Adrenal gland (tissue), 12 donors: ENCODE data around the gene ARIH1. TPM values are rescaled to one million over a fixed set of nuclear protein-coding genes. Genes with fewer than 3 reads are reported as not detected.
A peak's percentile ranks its signal among the peaks of the same experiment; 100 is the strongest.
"Not testable (repeated sequence)": the region's sequence is repeated elsewhere in the genome, so short reads cannot be mapped to it uniquely, and the experiment has no call there.

Source experiments
- DNase-seq, 7 donors: peaks; one replicate each; pipeline ENCODE4 v3.0.0-alpha.2; 2019 to 2020
- H3K27ac ChIP-seq, 5 donors: fragments of 200-600 bp; sonication (generic) in 4 of 5; 1 replicate in 3 of 5; 2 replicates in 2 of 5; pipeline versions ENCODE4 v1.5.1 to v1.8.0; 2016 to 2020; ENCODE audit warnings: mild to moderate bottlenecking in 1 of 5
- H3K27me3 ChIP-seq: fragments of 200-600 bp; 2 replicates; pipeline ENCODE4 v1.8.0; 2021
- H3K36me3 ChIP-seq, 2 donors: fragments of 200-600 bp; replicated peaks in 1 of 2; 1 replicate in 1 of 2; 2 replicates in 1 of 2; pipeline versions ENCODE4 v1.5.1 to v1.8.0; 2018 to 2022
- H3K4me1 ChIP-seq, 2 donors: fragments of 200-600 bp; replicated peaks in 1 of 2; 1 replicate in 1 of 2; 2 replicates in 1 of 2; pipeline versions ENCODE4 v1.5.1 to v1.8.0; 2018 to 2021
- H3K4me3 ChIP-seq, 4 donors: fragments of 200-600 bp; sonication (generic) in 3 of 4; one replicate each; pipeline ENCODE4 v1.5.1; 2016 to 2018
- H3K9me3 ChIP-seq, 3 donors: fragments of 200-600 bp; sonication (generic) in 1 of 3; replicated peaks in 1 of 3; 1 replicate in 2 of 3; 2 replicates in 1 of 3; pipeline versions ENCODE4 v1.5.1 to v1.8.0; 2016 to 2021
- CTCF ChIP-seq, 6 experiments: fragments of 450-650 bp in 4 of 6; fragments of 200-600 bp in 2 of 6; sonication (generic) in 1 of 6; IDR thresholded peaks; 1 replicate in 5 of 6; 2 replicates in 1 of 6; pipeline versions ENCODE4 v1.5.1 to v1.8.0; 2016 to 2021; ENCODE audit warnings: antibody characterized with exemption in 6 of 6, mild to moderate bottlenecking in 2 of 6, moderate library complexity in 1 of 6
- POLR2A ChIP-seq, 2 donors: fragments of 450-650 bp; IDR thresholded peaks; one replicate each; pipeline ENCODE4 v1.6.1; 2017; ENCODE audit warnings: antibody characterized with exemption in 2 of 2, mild to moderate bottlenecking in 2 of 2, moderate library complexity in 1 of 2
- WGBS, 4 donors: extraction: QIAGEN DNeasy Blood & Tissue Kit in 2 of 4; methylation state at CpG; one replicate each; pipeline versions ENCODE4 v1.1.5 to v1.1.7; 2013 to 2017; 5-methylcytosine and 5-hydroxymethylcytosine counted together
- intact Hi-C, 2 donors: fragments of 100-400 bp; cut with DNase I; formaldehyde crosslinking; loops; one replicate each; pipeline versions ENCODE4 v1.14.1 to v1.15.0; 2022 to 2023
- polyA plus RNA-seq, 3 donors: library from polyadenylated mRNA; stranded (reverse); fragments of 200-250 nt in 2 of 3; fragments of 350-450 nt in 1 of 3; fragmentation: Illumina TruSeq in 1 of 3; extraction: RNeasy Lipid Tissue Mini Kit (QIAGEN cat#74804) in 1 of 3; gene quantifications; one replicate each; pipeline ENCODE4 v1.2.3, GENCODE V29; 2013 to 2014
- total RNA-seq, 9 donors: library from RNA; depleted of rRNA in 4 of 9; stranded (reverse); fragments of >200 nt in 4 of 9; fragments of 120-200 nt in 1 of 9; fragmentation: NEBNext Ultra II Directional in 1 of 9; extraction: Animal tissue kit (Norgen Biotek cat#: 25700) in 1 of 9; gene quantifications; one replicate each; pipeline versions ENCODE4 v1.1.0 to v1.2.4, GENCODE V29; 2013 to 2023
- donor health status: healthy with polysubstance abuse.
- donor health status: Bipolar disorder and iron deficiency.
- donor health status: DM: yes; HTN: yes; CAD: no.
- donor health status: DM: no; HTN: no; CAD: no.
- donor health status: DM: no; HTN: no; CAD: no.
- donor health status: DM: yes; HTN: yes; CAD: no.

ARIH1 gene
- total and polyA plus RNA-seq, 12 donors: 18.3 to 159 (median 58.8) TPM

GRCh38 chr15:72614810-72615532, 140.8 kb downstream of the ARIH1 start:
- Histone ChIP-seq H3K36me3 (no peaks in the 10 kb centered on the region), H3K27ac (no peak overlapping the region), H3K9me3 (no peaks in the 10 kb centered on the region), H3K4me3 (no peak overlapping the region), H3K4me1 (no peaks in the 10 kb centered on the region), H3K27me3 (no peaks in the 10 kb centered on the region)
- no peak for DNase-seq
- TF ChIP-seq POLR2A (IDR thresholded peaks at IDR 0.05) (no peak), CTCF (IDR thresholded peaks at IDR 0.05) (no peak)
- intact Hi-C loops: no loop called here
- 90 to 93% (median 91%) methylated on average over 3 of the region's 3 CpGs for WGBS, 4 donors

DNA sequence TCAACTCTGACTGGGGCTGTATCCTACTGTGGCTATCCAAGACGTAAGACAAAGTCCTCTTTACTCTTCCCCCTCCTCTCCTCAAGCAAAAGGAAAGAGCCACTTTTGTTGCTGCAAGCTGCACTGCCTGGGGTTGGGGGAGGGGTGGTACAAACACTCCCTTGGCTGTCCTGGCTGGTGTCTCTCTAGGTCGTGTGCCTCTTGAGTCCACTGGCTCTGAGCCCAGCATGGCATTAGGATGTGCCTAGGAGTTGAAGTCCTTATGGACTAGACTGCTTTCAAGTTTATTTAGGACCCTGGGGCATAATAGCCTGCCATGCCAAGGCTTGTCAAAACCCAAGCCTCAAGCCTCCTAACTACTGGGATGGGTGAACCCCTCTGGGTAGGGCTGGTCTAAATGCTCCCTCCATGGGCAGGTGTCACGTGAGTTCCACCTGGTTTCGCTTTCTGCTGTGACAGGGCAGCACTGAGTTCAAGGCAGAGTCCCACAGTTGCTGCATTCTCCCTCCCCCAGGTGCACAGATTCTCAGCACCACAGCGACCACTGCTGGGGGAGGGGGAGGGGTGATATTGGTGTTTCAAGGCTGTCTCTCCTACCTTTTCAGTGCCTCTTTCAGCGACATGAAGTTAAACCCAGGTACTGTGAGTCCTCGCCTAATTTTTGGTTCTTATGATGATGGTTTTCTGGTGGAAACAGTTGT, 141.6 kb downstream of the ARIH1 start:
- H3K36me3 ChIP-seq, H3K27me3 ChIP-seq, H3K4me1 ChIP-seq, H3K27ac ChIP-seq, intact Hi-C loops, H3K4me3 ChIP-seq, H3K9me3 ChIP-seq: not testable (repeated sequence)
- WGBS, 4 donors: 53 to 61% (median 57%) methylated on average over 5 to 6 of the region's 7 CpGs
- peak in 2 of 7 donors; percentile 10 to 46 for DNase-seq

GRCh38 chr15:72616491-72617210, 142.5 kb downstream of the ARIH1 start:
- Histone ChIP-seq H3K27ac (no peak overlapping the region), H3K36me3 (no peaks in the 10 kb centered on the region), H3K9me3 (no peaks in the 10 kb centered on the region), H3K27me3 (no peaks in the 10 kb centered on the region), H3K4me3 (no peak overlapping the region), H3K4me1 (no peaks in the 10 kb centered on the region)
- 86 to 92% (median 90%) methylated on average over 10 of the region's 10 CpGs for WGBS, 4 donors
- DNase-seq: peak in 1 of 7 donors; percentile 15
- TF ChIP-seq POLR2A (IDR thresholded peaks at IDR 0.05) (no peak), CTCF (IDR thresholded peaks at IDR 0.05) (no peak)
- intact Hi-C loops: no loop called here

DNA sequence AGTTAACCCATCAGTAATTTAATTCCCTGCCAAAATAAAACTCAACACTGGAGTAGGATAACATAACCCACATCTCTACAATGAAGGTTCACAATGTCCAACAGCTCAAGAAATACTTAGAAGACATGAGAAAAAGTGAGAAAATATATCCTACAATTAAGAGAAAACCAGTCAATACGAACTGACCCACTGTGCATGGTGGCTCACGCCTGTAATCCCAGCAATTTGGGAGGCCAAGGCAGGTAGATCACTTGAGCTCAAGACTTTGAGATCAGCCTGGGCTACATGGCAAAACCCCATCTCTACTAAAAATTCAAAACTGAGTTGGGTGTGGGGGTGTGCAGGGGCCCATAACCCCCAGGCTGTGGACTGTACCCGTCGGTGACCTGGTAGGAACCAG, 149.7 kb downstream of the ARIH1 start:
- H3K4me3 ChIP-seq, H3K27me3 ChIP-seq, H3K36me3 ChIP-seq, H3K27ac ChIP-seq, intact Hi-C loops, H3K4me1 ChIP-seq, H3K9me3 ChIP-seq: not testable (repeated sequence)
- DNase-seq: peak in 1 of 7 donors; percentile 10
- 92 to 95% (median 94%) methylated on average over 4 of the region's 4 CpGs for WGBS, 4 donors

DNA sequence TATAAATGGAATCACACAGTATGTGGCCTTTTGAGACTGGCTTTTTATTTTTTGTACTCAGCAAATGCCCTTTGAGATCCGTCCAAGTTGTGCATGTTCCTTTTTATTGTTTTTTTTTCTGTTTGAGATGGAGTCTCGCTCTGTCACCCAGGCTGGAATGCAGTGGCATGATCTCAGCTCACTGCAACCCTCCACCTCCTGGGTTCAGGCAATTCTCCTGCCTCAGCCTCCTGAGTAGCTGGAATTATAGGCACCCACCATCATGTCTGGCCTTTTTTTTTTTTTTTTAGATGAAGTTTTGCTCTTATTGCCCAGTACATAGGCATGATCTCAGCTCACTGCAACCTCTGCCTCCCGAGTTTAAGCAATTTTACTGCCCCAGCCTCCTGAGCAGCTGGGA, 152.0 kb downstream of the ARIH1 start:
- intact Hi-C loops, H3K36me3 ChIP-seq, H3K27ac ChIP-seq, DNase-seq, H3K9me3 ChIP-seq, H3K4me3 ChIP-seq, H3K27me3 ChIP-seq, H3K4me1 ChIP-seq: not testable (repeated sequence)
- 72 to 88% (median 80%) methylated on average over 3 of the region's 3 CpGs for WGBS, 4 donors

GRCh38 chr15:72628249-72629067, 154.3 kb downstream of the ARIH1 start:
- H3K36me3 ChIP-seq, H3K9me3 ChIP-seq, H3K27me3 ChIP-seq, DNase-seq, H3K4me1 ChIP-seq, H3K4me3 ChIP-seq, intact Hi-C loops, H3K27ac ChIP-seq: not testable (repeated sequence)
- WGBS, 4 donors: 84 to 98% (median 89%) methylated on average over 7 to 11 of the region's 11 CpGs

- DNase-seq, H3K9me3 ChIP-seq, H3K36me3 ChIP-seq, H3K27ac ChIP-seq, intact Hi-C loops, H3K4me3 ChIP-seq, H3K27me3 ChIP-seq, H3K4me1 ChIP-seq: not testable (repeated sequence)
- 73 to 87% (median 85%) methylated on average over 4 to 7 of the region's 7 CpGs for WGBS, 4 donors
Observed at GRCh38 chr15:72629068-72629570, 155.0 kb downstream of the ARIH1 start.
